Loucy (cell line): ENCODE results near the gene POU2F3.
A peak's percentile ranks its signal among the peaks of the same experiment; 100 is the strongest.

Experiments
- H2AFZ ChIP-seq: fragments of 200-600 bp; sonication (generic); 2 replicates; pipeline ENCODE4 v1.6.0; 2016; ENCODE audit warnings: antibody characterized with exemption, mild to moderate bottlenecking, low read length, moderate library complexity
- H3F3A ChIP-seq: fragments of 200-600 bp; 2 replicates; pipeline ENCODE4 v1.6.0; 2016; ENCODE audit warnings: antibody characterized with exemption, low read depth, mild to moderate bottlenecking
- H3K27me3 ChIP-seq: fragments of 200-600 bp; sonication (generic); 2 replicates; pipeline ENCODE4 v1.6.1; 2014; ENCODE audit warnings: low read length, mild to moderate bottlenecking; ENCODE audit not compliant: insufficient read depth, poor library complexity, severe bottlenecking
- H3K36me3 ChIP-seq: fragments of 200-600 bp; sonication (generic); 2 replicates; pipeline ENCODE4 v1.6.1; 2016; ENCODE audit warnings: low read length; ENCODE audit not compliant: insufficient read depth
- H3K4me1 ChIP-seq: fragments of 200-600 bp; sonication (generic); 2 replicates; pipeline ENCODE4 v1.5.1; 2014; ENCODE audit warnings: low read length, mild to moderate bottlenecking; ENCODE audit not compliant: insufficient read depth, poor library complexity, severe bottlenecking
- H3K4me2 ChIP-seq: fragments of 200-600 bp; sonication (generic); 2 replicates; pipeline ENCODE4 v1.6.0; 2014; ENCODE audit warnings: antibody characterized with exemption, low read length, low read depth, mild to moderate bottlenecking; ENCODE audit not compliant: poor library complexity, severe bottlenecking
- H3K4me3 ChIP-seq: fragments of 200-600 bp; sonication (generic); 2 replicates; pipeline ENCODE4 v1.5.1; 2014; ENCODE audit warnings: low read length, mild to moderate bottlenecking, mixed read lengths; ENCODE audit not compliant: poor library complexity, severe bottlenecking
- H3K79me2 ChIP-seq: fragments of 200-600 bp; sonication (generic); 2 replicates; pipeline ENCODE4 v1.6.1; 2014; ENCODE audit warnings: low read length; ENCODE audit not compliant: insufficient read depth
- H3K9ac ChIP-seq: fragments of 200-600 bp; sonication (generic); 2 replicates; pipeline ENCODE4 v1.6.0; 2014; ENCODE audit warnings: mild to moderate bottlenecking, low read depth, low read length, moderate library complexity; ENCODE audit not compliant: poor library complexity, severe bottlenecking
- H3K9me2 ChIP-seq: fragments of 200-600 bp; sonication (generic); replicated peaks from 2 replicates; pipeline ENCODE4 v1.6.1; 2016; ENCODE audit warnings: low read depth, low read length, mixed read lengths
- H3K9me3 ChIP-seq: fragments of 200-600 bp; sonication (generic); 2 replicates; pipeline ENCODE4 v1.6.1; 2014; ENCODE audit warnings: mild to moderate bottlenecking, antibody characterized with exemption, low read length, low read depth; ENCODE audit not compliant: insufficient read depth
- H4K20me1 ChIP-seq: fragments of 200-600 bp; sonication (generic); 2 replicates; pipeline ENCODE4 v1.6.0; 2014; ENCODE audit warnings: antibody characterized with exemption, low read length, mild to moderate bottlenecking; ENCODE audit not compliant: insufficient read depth, poor library complexity, severe bottlenecking
- EZH2phosphoT487 ChIP-seq: fragments of 200-600 bp; IDR thresholded peaks from 2 replicates; pipeline ENCODE4 v1.6.1; 2018; ENCODE audit warnings: antibody characterized with exemption, mild to moderate bottlenecking, moderate library complexity, borderline replicate concordance
- TF ChIP-seq, protein P1 (sequence below): fragments of 200-600 bp; sonication (generic); conservative IDR thresholded peaks from 2 replicates; pipeline ENCODE4 v1.5.1; 2014; ENCODE audit warnings: mild to moderate bottlenecking, antibody characterized with exemption, low read length

POU2F3 gene

DNA sequence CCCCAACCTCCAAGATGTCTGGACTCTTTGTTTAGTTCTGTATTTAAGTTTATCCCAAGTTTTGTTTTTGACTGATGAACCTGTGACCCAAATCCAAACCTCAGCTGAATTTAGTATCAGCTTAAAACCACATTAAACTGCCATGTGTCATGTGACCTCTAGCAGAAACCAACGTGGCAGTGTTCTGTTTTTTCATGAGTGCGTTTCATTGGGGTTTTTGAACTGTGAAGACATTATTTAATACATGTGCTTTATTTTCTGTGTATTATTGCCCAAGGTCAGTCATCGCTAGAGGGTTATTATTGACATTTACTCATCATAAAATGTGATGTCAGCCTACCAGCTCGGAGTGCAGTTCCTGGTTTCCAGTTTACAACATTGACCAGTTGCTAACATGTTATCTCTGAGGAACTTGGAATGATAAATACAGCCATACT, 86.9 kb downstream of the POU2F3 start:
- H3K36me3 ChIP-seq: no peaks in the 10 kb centered on the region
- peak overlapping the region; percentile 18 for H3K4me2 ChIP-seq
- H3F3A ChIP-seq: no peaks in the 10 kb centered on the region
- TF ChIP-seq EZH2phosphoT487: no peak
- TF ChIP-seq, protein P1, sequence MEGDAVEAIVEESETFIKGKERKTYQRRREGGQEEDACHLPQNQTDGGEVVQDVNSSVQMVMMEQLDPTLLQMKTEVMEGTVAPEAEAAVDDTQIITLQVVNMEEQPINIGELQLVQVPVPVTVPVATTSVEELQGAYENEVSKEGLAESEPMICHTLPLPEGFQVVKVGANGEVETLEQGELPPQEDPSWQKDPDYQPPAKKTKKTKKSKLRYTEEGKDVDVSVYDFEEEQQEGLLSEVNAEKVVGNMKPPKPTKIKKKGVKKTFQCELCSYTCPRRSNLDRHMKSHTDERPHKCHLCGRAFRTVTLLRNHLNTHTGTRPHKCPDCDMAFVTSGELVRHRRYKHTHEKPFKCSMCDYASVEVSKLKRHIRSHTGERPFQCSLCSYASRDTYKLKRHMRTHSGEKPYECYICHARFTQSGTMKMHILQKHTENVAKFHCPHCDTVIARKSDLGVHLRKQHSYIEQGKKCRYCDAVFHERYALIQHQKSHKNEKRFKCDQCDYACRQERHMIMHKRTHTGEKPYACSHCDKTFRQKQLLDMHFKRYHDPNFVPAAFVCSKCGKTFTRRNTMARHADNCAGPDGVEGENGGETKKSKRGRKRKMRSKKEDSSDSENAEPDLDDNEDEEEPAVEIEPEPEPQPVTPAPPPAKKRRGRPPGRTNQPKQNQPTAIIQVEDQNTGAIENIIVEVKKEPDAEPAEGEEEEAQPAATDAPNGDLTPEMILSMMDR: no peak
- no peak overlapping the region for H2AFZ ChIP-seq
- no peak overlapping the region for H3K4me3 ChIP-seq
- no peaks in the 10 kb centered on the region for H3K9me3 ChIP-seq
- H3K9me2 ChIP-seq: no peaks in the 10 kb centered on the region
- H3K4me1 ChIP-seq: peaks cover 9% of the 10 kb centered on the region
- peaks cover 21% of the 10 kb centered on the region for H3K27me3 ChIP-seq
- no peak overlapping the region for H3K9ac ChIP-seq
- H4K20me1 ChIP-seq: no peaks in the 10 kb centered on the region
- no peaks in the 10 kb centered on the region for H3K79me2 ChIP-seq

DNA sequence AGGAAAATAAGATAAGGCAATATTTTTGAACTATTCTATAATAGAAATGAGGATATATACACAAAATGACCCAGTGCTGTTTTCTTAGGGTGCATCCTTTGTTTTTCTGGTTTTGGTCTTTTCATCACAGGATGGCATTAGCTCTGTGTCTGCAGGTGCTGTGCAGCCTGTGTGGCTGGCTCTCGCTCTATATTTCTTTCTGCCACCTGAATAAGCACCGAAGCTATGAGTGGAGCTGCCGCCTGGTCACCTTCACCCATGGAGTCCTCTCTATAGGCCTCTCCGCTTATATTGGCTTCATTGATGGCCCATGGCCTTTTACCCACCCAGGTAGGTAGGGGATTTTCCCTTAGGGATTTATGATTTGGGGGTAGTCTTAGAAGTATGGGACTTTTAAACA, 87.4 kb downstream of the POU2F3 start:
- Histone ChIP-seq H4K20me1 (no peaks in the 10 kb centered on the region), H3K4me2 (peak overlapping the region; percentile 18)

DNA sequence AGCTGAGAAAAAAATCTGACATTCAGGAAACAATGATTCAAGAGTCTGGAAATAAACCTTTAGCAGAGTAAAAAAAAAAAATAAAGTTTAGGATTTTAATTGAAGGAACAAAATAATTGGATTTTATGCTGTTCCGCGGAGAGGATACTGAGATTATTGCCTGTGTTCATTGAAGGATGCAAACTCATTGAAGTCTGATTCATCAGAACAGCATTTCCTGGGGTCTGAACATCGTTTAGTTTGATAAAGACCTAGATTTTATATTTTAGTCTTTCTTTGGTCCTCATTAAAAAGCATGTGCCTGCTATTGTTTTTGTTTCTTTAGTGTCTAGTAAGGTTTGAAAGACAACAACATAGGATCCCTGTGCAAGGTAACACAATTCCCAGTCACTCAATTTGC, 89.6 kb downstream of the POU2F3 start:
- peaks cover 9% of the 10 kb centered on the region for H3K4me1 ChIP-seq
- TF ChIP-seq, protein P1: no peak
- no peak for TF ChIP-seq EZH2phosphoT487
- H3K9me2 ChIP-seq: no peaks in the 10 kb centered on the region
- no peak overlapping the region for H2AFZ ChIP-seq
- no peaks in the 10 kb centered on the region for H4K20me1 ChIP-seq
- no peaks in the 10 kb centered on the region for H3F3A ChIP-seq
- no peak overlapping the region for H3K9ac ChIP-seq
- no peaks in the 10 kb centered on the region for H3K9me3 ChIP-seq
- no peaks in the 10 kb centered on the region for H3K36me3 ChIP-seq
- no peak overlapping the region for H3K4me2 ChIP-seq
- no peak overlapping the region for H3K4me3 ChIP-seq
- peaks cover 18% of the 10 kb centered on the region for H3K27me3 ChIP-seq
- H3K79me2 ChIP-seq: no peaks in the 10 kb centered on the region

More for the DNA sequence above, 87.4 kb downstream of the POU2F3 start:
- H3K9me3 ChIP-seq: no peaks in the 10 kb centered on the region
- peaks cover 23% of the 10 kb centered on the region for H3K27me3 ChIP-seq
- peaks cover 9% of the 10 kb centered on the region for H3K4me1 ChIP-seq
- TF ChIP-seq, protein P1: no peak
- no peak for TF ChIP-seq EZH2phosphoT487
- no peak overlapping the region for H2AFZ ChIP-seq
- no peaks in the 10 kb centered on the region for H3K36me3 ChIP-seq
- no peak overlapping the region for H3K4me3 ChIP-seq
- no peaks in the 10 kb centered on the region for H3K9me2 ChIP-seq
- H3F3A ChIP-seq: no peaks in the 10 kb centered on the region
- no peak overlapping the region for H3K9ac ChIP-seq
- H3K79me2 ChIP-seq: no peaks in the 10 kb centered on the region
